CD4-positive, alpha-beta T cell treated with Interferon alpha-2 for 1 hour (primary cell): ENCODE measurements around the gene WDR70.
"Not testable (repeated sequence)": the region's sequence is repeated elsewhere in the genome, so short reads cannot be mapped to it uniquely, and the experiment has no call there.

Source experiments
- DNase-seq, 2 donors: peaks; one replicate each; pipeline ENCODE4 v3.0.0-alpha.2; 2020 to 2022

Gene WDR70

DNA sequence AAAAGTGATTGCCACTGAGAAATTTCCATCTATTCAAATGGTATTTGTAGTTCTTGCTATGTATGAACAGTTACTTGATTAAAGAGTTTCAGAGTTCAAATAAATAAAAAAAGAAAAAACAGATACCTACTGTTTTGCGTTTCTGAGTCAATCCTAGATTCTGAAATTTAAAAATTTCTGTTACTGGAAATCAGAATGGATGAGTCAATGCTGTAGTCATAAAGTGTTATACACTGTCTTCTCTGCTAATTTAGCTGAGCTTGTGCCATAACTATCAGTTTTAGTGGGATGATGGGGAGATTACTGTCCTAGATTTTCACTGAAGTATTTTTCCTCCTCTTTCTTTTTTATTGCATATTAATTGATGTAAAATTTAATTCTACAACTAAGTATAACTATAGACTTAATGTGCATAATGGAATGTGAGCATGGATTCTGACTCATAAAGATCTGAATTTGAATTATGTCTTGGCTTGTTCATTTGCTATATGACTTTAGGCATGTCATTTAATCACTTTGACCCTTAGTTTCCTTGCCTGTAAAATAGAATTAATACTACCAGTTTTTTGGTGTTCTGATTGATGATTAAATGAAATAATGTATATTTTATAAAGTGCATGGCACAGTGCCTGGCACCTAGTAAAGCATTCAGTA, 75.4 kb downstream of the WDR70 start:
- not testable (repeated sequence) for DNase-seq

- DNase-seq, result not testable (repeated sequence)
Measured at GRCh38 chr5:37463191-37464051, 84.3 kb downstream of the WDR70 start.

- not testable (repeated sequence) for DNase-seq
Measured at GRCh38 chr5:37464581-37464980, 85.5 kb downstream of the WDR70 start.

DNA sequence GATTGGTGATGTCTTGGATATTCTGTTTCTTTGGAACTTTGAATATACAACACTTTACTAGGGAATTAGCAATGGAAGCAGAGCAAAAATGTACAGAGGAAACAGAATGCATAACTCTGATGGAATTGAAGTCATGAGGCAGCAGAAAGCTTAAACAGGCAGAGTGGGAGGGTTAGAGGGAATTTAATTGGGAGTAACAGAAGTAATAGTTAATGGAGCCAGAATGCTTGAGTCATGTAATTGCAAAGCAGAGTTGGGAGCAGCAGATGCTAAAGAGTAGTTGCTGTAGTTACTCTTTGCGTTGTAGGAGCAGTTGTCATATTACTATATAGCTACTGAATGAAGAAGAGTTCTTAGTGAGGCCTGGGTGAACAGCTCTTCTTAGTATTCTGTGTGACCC, 90.3 kb downstream of the WDR70 start:
- not testable (repeated sequence) for DNase-seq

DNA sequence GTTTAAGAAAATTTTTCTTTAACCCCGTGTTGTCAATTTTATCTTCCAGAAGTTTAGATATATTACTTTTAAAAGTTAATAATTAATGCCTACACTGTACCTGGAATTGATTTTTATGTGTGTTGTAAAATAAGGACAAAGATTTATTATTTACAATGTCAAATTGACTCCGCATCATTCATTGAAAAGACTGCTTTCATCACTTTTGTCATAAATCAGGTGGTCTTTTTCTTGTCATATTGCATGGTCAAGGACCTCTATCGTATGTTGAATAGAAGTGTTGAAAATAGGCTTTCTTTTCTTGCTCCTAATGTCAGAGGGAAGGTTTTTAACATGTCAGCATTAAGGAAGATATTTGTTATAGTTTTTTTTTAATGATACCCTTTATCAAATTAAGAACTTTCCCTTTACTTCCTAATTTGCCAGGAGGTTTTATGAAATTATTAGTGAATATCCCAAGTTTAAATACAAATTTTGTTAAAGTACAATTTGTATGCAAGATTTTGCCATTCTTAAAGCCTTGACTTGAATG, 92.6 kb downstream of the WDR70 start:
- no peak for DNase-seq

- no peak for DNase-seq
Measured at GRCh38 chr5:37477426-37477825, 98.3 kb downstream of the WDR70 start.

DNA sequence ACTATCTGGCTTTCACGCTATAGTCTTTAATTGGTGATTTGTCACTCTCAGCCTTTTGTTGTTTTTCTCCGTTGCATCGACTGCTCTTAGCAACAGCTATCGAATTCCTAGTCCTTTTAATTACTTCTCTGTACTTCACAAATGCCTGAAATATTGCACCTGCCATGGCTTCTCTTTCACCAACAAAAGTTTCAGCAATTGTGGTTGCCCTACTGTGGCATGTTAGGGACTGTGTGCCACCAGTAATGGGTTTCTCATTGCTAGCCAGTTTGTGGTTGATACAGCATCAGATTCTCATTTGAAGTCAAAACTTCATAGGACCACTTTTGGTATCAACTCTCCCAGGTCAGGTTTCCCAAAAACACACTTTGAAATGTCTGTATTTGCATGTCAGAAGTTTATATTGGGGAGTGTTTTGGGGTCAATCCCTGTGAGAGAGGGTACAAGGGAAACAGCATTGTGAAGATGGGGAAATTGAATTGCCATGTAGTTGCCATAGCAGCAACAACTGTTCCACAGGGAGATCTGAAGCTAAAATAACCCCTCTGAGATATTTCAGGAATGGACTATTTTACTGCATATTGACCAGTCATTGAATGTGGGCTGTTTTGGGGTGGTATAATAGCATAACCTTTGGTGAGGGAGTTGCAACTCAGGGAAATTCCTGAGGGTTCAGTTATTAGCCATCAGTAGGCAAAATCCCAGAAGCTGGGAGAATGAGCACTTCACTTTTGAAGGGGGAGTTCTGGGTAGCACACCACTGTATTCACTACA, 99.2 kb downstream of the WDR70 start:
- DNase-seq, result no peak

GRCh38 chr5:37481395-37481794, 102.3 kb downstream of the WDR70 start:
- not testable (repeated sequence) for DNase-seq

DNA sequence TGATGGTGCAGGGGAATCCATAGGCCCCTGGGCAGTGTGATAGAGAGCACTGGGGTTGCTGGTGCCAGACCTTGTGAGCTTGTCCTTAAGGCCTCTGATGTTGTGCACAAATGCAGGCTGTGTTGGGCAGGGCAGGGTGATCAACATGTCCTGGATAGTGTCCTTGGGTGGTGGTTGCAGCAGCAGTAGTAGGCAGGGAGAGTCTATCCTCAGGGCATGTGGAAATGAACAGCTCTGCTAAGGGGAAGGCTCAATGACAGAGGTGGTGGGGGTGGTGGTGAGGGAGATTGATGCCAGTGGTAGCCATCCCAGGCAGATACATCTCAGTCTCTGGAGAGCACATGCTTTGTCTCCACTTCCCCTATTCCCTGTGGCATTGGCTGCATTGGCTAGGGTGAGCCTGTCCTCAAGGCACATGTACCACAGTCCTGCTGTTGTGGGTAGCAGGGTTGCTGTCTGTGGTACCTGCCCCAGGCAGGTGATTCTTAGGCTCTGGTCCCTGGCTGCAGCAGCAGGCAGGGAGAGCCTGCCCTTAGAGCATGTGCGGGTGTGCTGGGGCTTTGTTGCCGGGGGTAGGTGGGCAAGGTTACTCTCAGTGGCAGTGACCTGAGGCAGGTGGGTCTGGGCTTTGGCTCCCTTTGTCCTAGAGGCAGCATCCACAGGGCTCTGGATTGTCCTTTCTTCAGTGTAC, 111.1 kb downstream of the WDR70 start:
- no peak for DNase-seq

DNA sequence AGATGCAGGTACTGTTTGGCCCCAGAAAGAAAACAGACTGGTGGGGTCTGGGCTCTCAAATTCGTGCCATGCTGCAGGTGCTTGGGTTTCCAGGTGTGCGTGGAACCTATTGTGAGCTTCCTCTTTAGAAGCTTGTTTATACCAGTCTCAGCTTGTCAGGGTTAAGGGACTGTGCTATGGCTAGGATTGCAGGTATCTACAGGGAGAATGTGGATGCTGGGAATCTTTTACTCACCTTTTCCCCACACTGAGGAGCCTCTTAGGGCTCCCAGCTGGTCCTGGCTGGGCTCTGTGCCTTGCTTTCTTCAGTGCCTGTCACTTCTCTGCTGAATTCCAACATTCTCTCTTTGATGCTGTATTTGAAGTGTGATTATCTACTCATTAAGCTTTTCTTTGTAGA, 111.8 kb downstream of the WDR70 start:
- no peak for DNase-seq

DNA sequence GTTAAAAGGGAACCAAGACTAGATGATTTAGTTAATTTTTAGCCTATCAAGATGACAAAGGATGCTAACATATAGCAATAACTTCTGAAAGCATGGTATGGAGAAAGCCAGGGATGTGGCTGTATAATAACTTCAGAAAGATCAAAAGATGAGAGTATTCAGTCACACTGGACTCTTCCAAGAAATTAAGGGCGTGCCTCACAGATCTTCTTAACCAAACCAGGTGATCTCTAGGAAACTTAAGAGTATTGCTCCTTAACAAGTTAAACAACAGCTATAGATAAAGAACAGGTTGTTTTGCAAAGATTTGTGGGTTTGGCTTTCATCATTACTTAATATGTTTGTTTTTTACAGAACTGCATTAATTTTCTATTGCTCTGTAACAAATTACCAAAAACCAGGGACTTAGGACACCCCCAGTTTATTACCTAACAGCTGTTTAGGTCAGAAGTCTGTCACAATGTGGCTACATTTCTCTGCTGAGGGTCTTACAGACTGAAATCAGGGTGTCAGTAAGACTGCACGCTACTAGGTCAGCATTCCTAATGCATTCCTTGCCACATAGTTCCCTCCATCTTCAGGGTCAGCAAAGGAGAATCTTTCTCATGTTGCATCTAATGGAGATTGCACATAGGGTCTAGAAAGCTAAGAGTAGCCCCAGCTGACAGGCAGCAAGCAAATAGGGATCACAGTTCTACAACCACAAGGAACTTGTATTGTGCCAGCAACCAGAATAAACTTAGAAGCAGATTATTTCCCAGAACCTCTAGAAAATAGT, 113.8 kb downstream of the WDR70 start:
- no peak for DNase-seq

DNA sequence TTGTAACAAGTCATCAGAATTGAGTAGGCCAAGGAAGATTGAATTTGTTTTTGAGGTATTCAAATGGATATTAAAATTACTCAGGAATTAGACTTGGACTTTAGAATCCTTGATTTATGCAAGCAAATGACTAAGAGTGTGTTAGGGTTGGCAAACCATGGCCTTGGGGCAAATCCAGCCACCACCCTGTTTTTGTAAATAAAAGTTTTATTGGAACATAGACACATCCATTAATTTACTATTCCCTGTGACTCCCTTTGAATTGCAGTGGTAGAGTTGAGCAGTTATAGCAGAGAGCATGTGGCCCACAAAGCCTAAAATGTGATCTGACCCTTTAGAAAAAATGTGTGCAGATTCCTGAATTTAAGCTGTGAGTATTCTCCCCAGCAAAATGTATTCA, 115.6 kb downstream of the WDR70 start:
- no peak for DNase-seq

DNA sequence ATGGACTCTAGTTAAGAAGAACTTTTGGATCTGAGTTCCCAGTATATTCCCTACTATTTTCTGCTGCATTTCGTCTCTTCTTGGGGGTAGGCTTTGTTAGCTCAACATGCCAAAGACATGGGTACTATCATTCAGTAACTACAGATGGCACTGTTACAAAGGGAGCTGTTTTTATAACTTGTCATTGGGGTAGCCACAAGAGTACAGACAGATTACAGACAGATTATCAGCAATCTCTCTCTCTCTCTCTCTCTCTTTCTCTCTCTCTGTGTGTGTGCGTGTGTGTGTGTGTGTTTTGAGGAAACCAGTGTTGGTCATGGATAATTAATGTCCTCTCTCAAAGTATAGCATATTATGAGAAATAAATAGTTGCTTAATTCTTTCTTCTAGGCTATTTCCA, 116.1 kb downstream of the WDR70 start:
- no peak for DNase-seq

DNA sequence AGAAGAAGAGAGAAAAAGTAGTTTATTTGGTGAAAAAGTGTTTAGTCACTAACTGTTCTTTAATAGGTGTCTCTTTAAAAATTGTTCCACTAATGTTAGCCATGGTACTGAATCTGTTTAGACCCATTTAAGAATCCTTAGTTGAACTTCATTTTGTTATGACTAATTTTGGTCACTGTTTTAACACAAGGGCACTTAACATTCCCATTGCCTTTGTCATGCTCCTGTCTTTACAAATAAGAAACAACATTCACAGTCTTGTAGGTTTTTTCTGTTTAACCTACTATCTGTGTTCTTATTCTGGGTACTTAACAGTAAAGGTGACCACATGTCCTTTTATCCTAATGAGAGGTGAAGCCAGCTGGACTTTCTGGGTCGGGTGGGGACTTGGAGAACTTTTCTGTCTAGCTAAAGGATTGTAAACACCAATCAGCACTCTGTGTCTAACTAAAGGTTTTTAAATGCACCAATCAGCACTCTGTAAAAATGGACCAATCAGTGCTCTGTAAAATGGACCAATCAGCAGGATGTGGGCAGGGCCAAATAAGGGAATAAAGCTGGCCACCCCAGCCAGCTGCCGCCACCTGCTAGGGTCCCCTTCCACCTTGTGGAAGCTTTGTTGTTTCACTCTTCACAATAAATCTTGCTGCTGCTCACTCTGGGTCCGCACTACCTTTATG, 116.7 kb downstream of the WDR70 start:
- no peak for DNase-seq

GRCh38 chr5:37496902-37497445, 117.9 kb downstream of the WDR70 start:
- DNase-seq, result no peak

DNA sequence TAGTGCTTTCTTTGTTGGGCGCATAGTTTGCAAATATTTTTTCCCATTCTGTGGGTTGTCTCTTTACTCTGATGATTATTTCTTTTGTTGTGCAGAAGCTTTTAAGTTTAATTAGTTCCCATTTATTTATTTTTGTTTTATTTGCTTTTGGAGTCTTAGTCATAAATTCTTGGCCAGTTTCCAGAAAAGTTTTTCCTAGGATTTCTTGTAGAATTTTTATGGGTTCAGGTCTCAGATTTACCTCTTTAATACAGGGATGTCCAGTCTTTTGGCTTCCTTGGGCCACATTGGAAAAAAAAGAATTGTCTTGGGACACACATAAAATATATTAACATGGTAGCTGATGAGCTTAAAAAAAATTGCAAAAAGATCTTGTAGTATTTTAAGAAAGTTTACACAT, 122.0 kb downstream of the WDR70 start:
- DNase-seq, result no peak

- no peak for DNase-seq
Measured at GRCh38 chr5:37506241-37506640, 127.1 kb downstream of the WDR70 start.

DNA sequence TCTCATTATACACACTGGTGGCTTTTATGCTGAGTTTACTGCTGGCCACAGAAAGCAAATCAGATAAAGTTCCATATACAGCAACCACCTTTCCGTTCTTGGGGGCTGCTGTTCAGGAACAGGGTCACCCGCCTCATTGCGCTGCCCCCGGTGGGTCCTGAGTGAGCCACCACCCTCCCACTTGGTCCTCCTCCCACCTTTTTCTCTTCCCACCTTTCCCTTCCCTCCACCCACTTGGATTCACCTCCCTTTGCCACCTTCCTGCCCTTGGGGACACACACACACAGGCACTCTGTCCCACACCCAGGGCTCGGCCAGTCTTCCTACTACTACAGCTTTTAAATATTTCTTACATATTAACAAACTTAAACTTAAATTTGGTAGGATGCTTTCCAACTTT, 127.6 kb downstream of the WDR70 start:
- DNase-seq, result no peak

DNA sequence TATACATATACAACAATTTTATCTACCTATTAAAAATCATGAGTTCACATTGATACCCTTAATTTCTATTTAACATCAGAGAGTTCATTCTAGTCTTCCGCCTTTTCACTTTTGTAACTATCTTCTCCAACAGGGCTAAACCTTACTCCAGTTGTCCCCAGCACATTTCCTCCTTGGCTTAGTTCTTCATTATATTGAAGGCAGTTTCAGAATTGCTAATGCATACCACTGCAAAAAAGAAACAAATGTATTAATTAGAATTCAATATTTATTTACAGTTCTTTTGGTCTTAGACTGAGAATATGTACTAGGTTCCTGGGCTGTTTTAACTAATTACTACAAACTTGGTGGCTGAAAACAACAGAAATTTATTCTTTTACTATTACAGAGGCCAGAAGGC, 132.5 kb downstream of the WDR70 start:
- DNase-seq, result no peak

GRCh38 chr5:37514946-37515345, 135.8 kb downstream of the WDR70 start:
- no peak for DNase-seq

- no peak for DNase-seq
Measured at GRCh38 chr5:37517686-37518085, 138.6 kb downstream of the WDR70 start.
